ENCODE measurements around the gene DCTN1. TPM values are rescaled to one million over a fixed set of nuclear protein-coding genes. Genes with fewer than 3 reads are reported as not detected.

The DCTN1 gene
- total RNA-seq, 3 donors from 2014 or later: 94.4 to 97.7 (median 97.6) TPM

Other genes starting within 250 kb of the DCTN1 start
- 100 to 1,000 TPM; 103 to 110 (median 109) TPM for gene BOLA3, start 232.4 kb downstream of the DCTN1 start, total RNA-seq
- gene MOB1A, start 201.4 kb downstream of the DCTN1 start, total RNA-seq: 100 to 1,000 TPM; 171 to 175 (median 173) TPM
- gene MTHFD2, start 181.7 kb downstream of the DCTN1 start, total RNA-seq: 100 to 1,000 TPM; 408 to 545 (median 430) TPM
- gene SLC4A5, start 36.9 kb downstream of the DCTN1 start, total RNA-seq: 1 to 10 TPM; 1.3 to 1.5 (median 1.4) TPM
- gene C2orf81, start 41.3 kb upstream of the DCTN1 start, total RNA-seq: 1 to 10 TPM; 1.3 to 1.4 (median 1.4) TPM
- gene WDR54, start 41.4 kb upstream of the DCTN1 start, total RNA-seq: 10 to 100 TPM; 29.1 to 32.1 (median 31.3) TPM
- 1 to 10 TPM in 1 of 3 donors, under 1 TPM in 2; 0.47 to 1.0 (median 0.71) TPM for gene RTKN, start 61.6 kb upstream of the DCTN1 start, total RNA-seq
- 10 to 100 TPM; 49.3 to 72.6 (median 55.8) TPM for gene INO80B, start 74.8 kb upstream of the DCTN1 start, total RNA-seq
- gene WBP1, start 78.1 kb upstream of the DCTN1 start, total RNA-seq: 10 to 100 TPM; 19.3 to 21.5 (median 19.4) TPM
- gene MOGS, start 85.1 kb upstream of the DCTN1 start, total RNA-seq: 100 to 1,000 TPM in 2 of 3 donors, 10 to 100 TPM in 1; 98.7 to 107 (median 103) TPM
- gene MRPL53, start 92.4 kb upstream of the DCTN1 start, total RNA-seq: 100 to 1,000 TPM; 105 to 106 (median 106) TPM
- 10 to 100 TPM; 13.7 to 17.3 (median 13.9) TPM for gene CCDC142, start 102.7 kb upstream of the DCTN1 start, total RNA-seq
- gene TTC31, start 102.8 kb upstream of the DCTN1 start, total RNA-seq: 10 to 100 TPM; 22.4 to 23.8 (median 23.4) TPM
- gene LBX2, start 119.3 kb upstream of the DCTN1 start, total RNA-seq: under 1 TPM in 2 of 3 donors, not detected in 1; 0.22 to 0.24 TPM
- gene PCGF1, start 127.4 kb upstream of the DCTN1 start, total RNA-seq: 10 to 100 TPM; 21.7 to 32.4 (median 28.8) TPM
- gene TLX2, start 134.1 kb upstream of the DCTN1 start, total RNA-seq: not detected
- gene DQX1, start 145.9 kb upstream of the DCTN1 start, total RNA-seq: under 1 TPM; 0.28 to 0.34 (median 0.30) TPM
- gene AUP1, start 149.4 kb upstream of the DCTN1 start, total RNA-seq: 100 to 1,000 TPM; 200 to 204 (median 203) TPM
- gene HTRA2, start 149.6 kb upstream of the DCTN1 start, total RNA-seq: 10 to 100 TPM; 46.2 to 54.6 (median 50.5) TPM
- gene LOXL3, start 173.6 kb upstream of the DCTN1 start, total RNA-seq: 1 to 10 TPM in 1 of 3 donors, under 1 TPM in 2; 0.49 to 1.0 (median 0.99) TPM
- gene DOK1, start 174.4 kb upstream of the DCTN1 start, total RNA-seq: 10 to 100 TPM; 24.1 to 27.9 (median 25.9) TPM